GM18909 (cell line): ENCODE measurements around the gene FOSL2.

Source experiments
- ATAC-seq: cut with Tn5 transposase; IDR thresholded peaks from one replicate; pipeline ENCODE4 v1.9.1; 2021; ENCODE audit warnings: mild to moderate bottlenecking; ENCODE audit not compliant: unreplicated experiment, poor library complexity

The FOSL2 gene

GRCh38 chr2:28391564-28392296 is 928 bp upstream of the FOSL2 start:
- ATAC-seq: peak; percentile 36

- no peak for ATAC-seq
These were observed 617 bp downstream of the FOSL2 start for GRCh38 chr2:28393114-28393836.

- ATAC-seq: no peak
These were observed 1.7 kb downstream of the FOSL2 start for GRCh38 chr2:28394331-28394877.

- no peak for ATAC-seq
These were observed 2.3 kb downstream of the FOSL2 start for GRCh38 chr2:28394997-28395333.

GRCh38 chr2:28395334-28396061 is 2.8 kb downstream of the FOSL2 start:
- no peak for ATAC-seq

- no peak for ATAC-seq
These were observed 4.4 kb downstream of the FOSL2 start for GRCh38 chr2:28397043-28397381.

GRCh38 chr2:28398101-28398834 is 5.6 kb downstream of the FOSL2 start:
- no peak for ATAC-seq

GRCh38 chr2:28399289-28399688 is 6.6 kb downstream of the FOSL2 start:
- no peak for ATAC-seq

GRCh38 chr2:28399956-28400355 is 7.3 kb downstream of the FOSL2 start:
- no peak for ATAC-seq

- ATAC-seq: no peak
These were observed 7.8 kb downstream of the FOSL2 start for GRCh38 chr2:28400419-28400818.

- no peak for ATAC-seq
These were observed 8.3 kb downstream of the FOSL2 start for GRCh38 chr2:28400921-28401320.

GRCh38 chr2:28401411-28401810 is 8.8 kb downstream of the FOSL2 start:
- ATAC-seq: no peak

GRCh38 chr2:28401948-28402550 is 9.4 kb downstream of the FOSL2 start:
- no peak for ATAC-seq

- no peak for ATAC-seq
These were observed 10.8 kb downstream of the FOSL2 start for GRCh38 chr2:28403370-28403956.

GRCh38 chr2:28404086-28404485 is 11.4 kb downstream of the FOSL2 start:
- ATAC-seq: no peak

- ATAC-seq: no peak
These were observed 12.9 kb downstream of the FOSL2 start for GRCh38 chr2:28405537-28405936.

GRCh38 chr2:28406276-28407096 is 13.8 kb downstream of the FOSL2 start:
- no peak for ATAC-seq

GRCh38 chr2:28407131-28407975 is 14.7 kb downstream of the FOSL2 start:
- no peak for ATAC-seq
